Endometrial microvascular endothelial cells (primary cell): Measurements from ENCODE around the gene HES3. TPM values are rescaled to one million over a fixed set of nuclear protein-coding genes. Genes with fewer than 3 reads are reported as not detected.
"Not testable (repeated sequence)": the region's sequence is repeated elsewhere in the genome, so short reads cannot be mapped to it uniquely, and the experiment has no call there.

Source experiments
- in situ Hi-C: cut with HindIII; loops from 2 replicates; pipeline ENCODE4 v1.10.0; 2017; ENCODE audit warnings: low sequenced_read_pairs, low pct_unique_long_range_greater_than_20kb; ENCODE audit errors: inconsistent ontology term
- total RNA-seq: library from RNA; depleted of rRNA; stranded (reverse); fragments of >200 nt; gene quantifications from one replicate; pipeline ENCODE4 v1.2.3, GENCODE V29; 2015; ENCODE audit errors: inconsistent ontology term

The HES3 gene
- total RNA-seq, 1 donor from 2014 or later: not detected

- in situ Hi-C loops: no loop called here
These were observed 31.6 kb upstream of the HES3 start for GRCh38 chr1:6212193-6212959.

- in situ Hi-C loops: no loop called here
These were observed 25.4 kb upstream of the HES3 start for GRCh38 chr1:6218375-6219164.

GRCh38 chr1:6219641-6220040 is 24.3 kb upstream of the HES3 start:
- in situ Hi-C loops: not testable (repeated sequence)

- in situ Hi-C loops: no loop called here
These were observed 23.7 kb upstream of the HES3 start for GRCh38 chr1:6220236-6220635.

GRCh38 chr1:6221210-6221784 is 22.7 kb upstream of the HES3 start:
- in situ Hi-C loops: no loop called here

- in situ Hi-C loops: no loop called here
These were observed 21.3 kb upstream of the HES3 start for GRCh38 chr1:6222636-6223035.

- in situ Hi-C loops: no loop called here
These were observed 20.4 kb upstream of the HES3 start for GRCh38 chr1:6223617-6224016.

- in situ Hi-C loops: no loop called here
These were observed 19.3 kb upstream of the HES3 start for GRCh38 chr1:6224718-6225117.

- in situ Hi-C loops: no loop called here
These were observed 18.3 kb upstream of the HES3 start for GRCh38 chr1:6225651-6226050.

GRCh38 chr1:6233376-6233775 is 10.6 kb upstream of the HES3 start:
- in situ Hi-C loops: no loop called here

GRCh38 chr1:6234502-6235295 is 9.3 kb upstream of the HES3 start:
- in situ Hi-C loops: no loop called here

GRCh38 chr1:6235296-6235677 is 8.7 kb upstream of the HES3 start:
- in situ Hi-C loops: no loop called here

- in situ Hi-C loops: no loop called here
These were observed 6.9 kb upstream of the HES3 start for GRCh38 chr1:6237093-6237492.

GRCh38 chr1:6239213-6239752 is 4.7 kb upstream of the HES3 start:
- in situ Hi-C loops: no loop called here

GRCh38 chr1:6239950-6240768 is 3.8 kb upstream of the HES3 start:
- in situ Hi-C loops: no loop called here

GRCh38 chr1:6241107-6241886 is 2.7 kb upstream of the HES3 start:
- in situ Hi-C loops: no loop called here

- in situ Hi-C loops: no loop called here
These were observed 1.9 kb upstream of the HES3 start for GRCh38 chr1:6241887-6242740.
